Neural progenitor cell (in vitro differentiated cells): ENCODE measurements around the gene TCF7.

Experiments used
- EZH2 ChIP-seq: fragments of 200-600 bp; sonication (generic); IDR thresholded peaks from 2 replicates; pipeline ENCODE4 v1.6.1; 2017; ENCODE audit warnings: antibody characterized with exemption, mild to moderate bottlenecking, moderate library complexity
- TF ChIP-seq, protein P1 (sequence below): fragments of 200-600 bp; sonication (generic); IDR thresholded peaks from 2 replicates; pipeline ENCODE4 v1.5.1; 2017; ENCODE audit warnings: antibody characterized with exemption, mild to moderate bottlenecking

DNA sequence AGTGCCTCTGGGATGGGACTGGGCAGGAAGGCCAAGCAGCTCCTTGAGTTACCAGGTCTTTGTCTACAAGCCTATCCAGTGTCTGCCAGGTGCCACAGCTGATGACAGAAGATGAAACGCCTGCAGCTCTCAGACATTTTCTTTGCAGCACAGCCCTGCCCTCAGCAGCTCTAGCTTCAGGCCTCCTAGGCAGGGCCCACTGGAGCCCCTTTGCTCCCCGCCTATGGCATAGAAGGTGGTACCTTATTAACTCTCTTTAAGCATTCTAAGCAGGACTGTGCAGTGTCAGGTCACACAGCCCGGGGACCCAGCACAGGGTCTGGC is 63.6 kb downstream of the TCF7 start:
- TF ChIP-seq, protein P1, sequence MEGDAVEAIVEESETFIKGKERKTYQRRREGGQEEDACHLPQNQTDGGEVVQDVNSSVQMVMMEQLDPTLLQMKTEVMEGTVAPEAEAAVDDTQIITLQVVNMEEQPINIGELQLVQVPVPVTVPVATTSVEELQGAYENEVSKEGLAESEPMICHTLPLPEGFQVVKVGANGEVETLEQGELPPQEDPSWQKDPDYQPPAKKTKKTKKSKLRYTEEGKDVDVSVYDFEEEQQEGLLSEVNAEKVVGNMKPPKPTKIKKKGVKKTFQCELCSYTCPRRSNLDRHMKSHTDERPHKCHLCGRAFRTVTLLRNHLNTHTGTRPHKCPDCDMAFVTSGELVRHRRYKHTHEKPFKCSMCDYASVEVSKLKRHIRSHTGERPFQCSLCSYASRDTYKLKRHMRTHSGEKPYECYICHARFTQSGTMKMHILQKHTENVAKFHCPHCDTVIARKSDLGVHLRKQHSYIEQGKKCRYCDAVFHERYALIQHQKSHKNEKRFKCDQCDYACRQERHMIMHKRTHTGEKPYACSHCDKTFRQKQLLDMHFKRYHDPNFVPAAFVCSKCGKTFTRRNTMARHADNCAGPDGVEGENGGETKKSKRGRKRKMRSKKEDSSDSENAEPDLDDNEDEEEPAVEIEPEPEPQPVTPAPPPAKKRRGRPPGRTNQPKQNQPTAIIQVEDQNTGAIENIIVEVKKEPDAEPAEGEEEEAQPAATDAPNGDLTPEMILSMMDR: no peak
- no peak for TF ChIP-seq EZH2
